Measurements from ENCODE around the gene TWF1. TPM values are rescaled to one million over a fixed set of nuclear protein-coding genes. Genes with fewer than 3 reads are reported as not detected.
A peak's percentile ranks its signal among the peaks of the same experiment; 100 is the strongest.

Gene TWF1
- total RNA-seq, 5 donors from 2014 or later (not counting 1 experiment from before 2014, with no cell fraction given) = 23.4 to 53.3 (median 29.4) TPM

- ChIA-PET POLR2A (no interaction called here), CTCF (interaction anchor here (0.5 to 1.5 kb wide), 3 partner anchors 12 to 86 kb away, joined by 3 to 6 read pairs (median 3); no protein-coding TSS in a partner anchor)
- H3K4me3 ChIP-seq (ENCODE audit: control insufficient read depth in 1 of 2, extremely low read depth in 1 of 2, low read length in 1 of 2) = no peak overlapping the region
- H3K4me1 ChIP-seq (ENCODE audit: control insufficient read depth in 1 of 2, extremely low read depth in 1 of 2, insufficient read depth in 2 of 2, low read length in 2 of 2) = no peaks in the 10 kb centered on the region
- no peak for DNase-seq
- H3K9me3 ChIP-seq = no peaks in the 10 kb centered on the region
- peaks cover 31% of the 10 kb centered on the region for H3K36me3 Mint-ChIP-seq
- H3K9me3 Mint-ChIP-seq = no peaks in the 10 kb centered on the region
- WGBS (ENCODE audit: insufficient coverage) = no CpG with 5 or more reads among the region's 2 CpGs
- H3K27me3 ChIP-seq (replicated peaks in 1 of 2; ENCODE audit: control insufficient read depth in 2 of 2, extremely low read depth in 1 of 2, insufficient read depth in 2 of 2, low read length in 1 of 2) = no peaks in the 10 kb centered on the region
- H3K36me3 ChIP-seq (ENCODE audit: control insufficient read depth in 2 of 2, extremely low read depth in 1 of 2, insufficient read depth in 1 of 2, low read length in 1 of 2) = peaks cover 0 to 47% of the 10 kb centered on the region in 2 donors
- no peak overlapping the region for H3K27ac Mint-ChIP-seq
- no peak overlapping the region for H3K27ac ChIP-seq (ENCODE audit: low read length)
- ATAC-seq (replicated peaks in 1 of 4) = no peak
- H3K27me3 Mint-ChIP-seq = no peaks in the 10 kb centered on the region
- H3K4me3 Mint-ChIP-seq = no peak overlapping the region
- peaks cover 0 to 3% (median 2%) of the 10 kb centered on the region in 3 donors for H3K4me1 Mint-ChIP-seq
These were observed 10.3 kb downstream of the TWF1 start for GRCh38 chr12:43795716-43796280.

- no peak overlapping the region for H3K4me3 ChIP-seq (ENCODE audit: control insufficient read depth in 1 of 2, extremely low read depth in 1 of 2, low read length in 1 of 2)
- peak overlapping the region in 1 of 2 donors; percentile 24 for H3K27ac Mint-ChIP-seq
- no peaks in the 10 kb centered on the region for H3K27me3 Mint-ChIP-seq
- no peaks in the 10 kb centered on the region for H3K4me1 ChIP-seq (ENCODE audit: control insufficient read depth in 1 of 2, extremely low read depth in 1 of 2, insufficient read depth in 2 of 2, low read length in 2 of 2)
- no peaks in the 10 kb centered on the region for H3K27me3 ChIP-seq (replicated peaks in 1 of 2; ENCODE audit: control insufficient read depth in 2 of 2, extremely low read depth in 1 of 2, insufficient read depth in 2 of 2, low read length in 1 of 2)
- DNase-seq = no peak
- H3K9me3 Mint-ChIP-seq = no peaks in the 10 kb centered on the region
- no peak for ATAC-seq (replicated peaks in 1 of 4)
- no peaks in the 10 kb centered on the region for H3K9me3 ChIP-seq
- peaks cover 24% of the 10 kb centered on the region for H3K36me3 Mint-ChIP-seq
- H3K4me3 Mint-ChIP-seq = no peak overlapping the region
- POLR2A ChIA-PET = interaction anchor here in 1 of 2 donors (0.6 kb wide), 1 partner anchor 12 kb away, joined by 5 read pairs; no protein-coding TSS in a partner anchor
- H3K4me1 Mint-ChIP-seq = no peaks in the 10 kb centered on the region
- no peak overlapping the region for H3K27ac ChIP-seq (ENCODE audit: low read length)
- H3K36me3 ChIP-seq (ENCODE audit: control insufficient read depth in 2 of 2, extremely low read depth in 1 of 2, insufficient read depth in 1 of 2, low read length in 1 of 2) = peaks cover 6 to 31% of the 10 kb centered on the region in 2 donors
- CTCF ChIA-PET = interaction anchor here (0.6 to 0.8 kb wide), 4 partner anchors 9 to 1685 kb away, joined by 3 to 5 read pairs (median 4); no protein-coding TSS in a partner anchor
These were observed 16.2 kb downstream of the TWF1 start for GRCh38 chr12:43789941-43790340.

GRCh38 chr12:43786899-43787693 lies 19.0 kb downstream of the TWF1 start:
- Mint-ChIP-seq H3K9me3 (no peaks in the 10 kb centered on the region), H3K4me1 (no peaks in the 10 kb centered on the region), H3K27me3 (no peaks in the 10 kb centered on the region), H3K4me3 (no peak overlapping the region), H3K36me3 (peaks cover 36% of the 10 kb centered on the region), H3K27ac (peak overlapping the region in 1 of 2 donors; percentile 16)
- Histone ChIP-seq H3K27ac (ENCODE audit: low read length) (no peak overlapping the region), H3K4me1 (ENCODE audit: control insufficient read depth in 1 of 2, extremely low read depth in 1 of 2, insufficient read depth in 2 of 2, low read length in 2 of 2) (no peaks in the 10 kb centered on the region), H3K36me3 (ENCODE audit: control insufficient read depth in 2 of 2, extremely low read depth in 1 of 2, insufficient read depth in 1 of 2, low read length in 1 of 2) (peaks cover 11 to 59% of the 10 kb centered on the region in 2 donors), H3K27me3 (replicated peaks in 1 of 2; ENCODE audit: control insufficient read depth in 2 of 2, extremely low read depth in 1 of 2, insufficient read depth in 2 of 2, low read length in 1 of 2) (no peaks in the 10 kb centered on the region), H3K9me3 (no peaks in the 10 kb centered on the region), H3K4me3 (ENCODE audit: control insufficient read depth in 1 of 2, extremely low read depth in 1 of 2, low read length in 1 of 2) (no peak overlapping the region)
- POLR2A ChIA-PET = interaction anchor here in 1 of 2 donors (0.5 kb wide), 1 partner anchor 18 kb away, joined by 3 read pairs; no protein-coding TSS in a partner anchor
- DNase-seq (no peak), ATAC-seq (replicated peaks in 1 of 4) (no peak)
- CTCF ChIA-PET = no interaction called here

GRCh38 chr12:43776498-43776897 lies 29.6 kb downstream of the TWF1 start:
- no peak overlapping the region for H3K27ac Mint-ChIP-seq
- ATAC-seq (replicated peaks in 1 of 4) (peak; percentile 31 to 73 (median 60)), DNase-seq (peak in 19 of 35 experiments; percentile 2 to 58 (median 15))
- H3K9me3 ChIP-seq = no peaks in the 10 kb centered on the region
- no peak overlapping the region for H3K27ac ChIP-seq (ENCODE audit: low read length)
- H3K27me3 ChIP-seq (replicated peaks in 1 of 2; ENCODE audit: control insufficient read depth in 2 of 2, extremely low read depth in 1 of 2, insufficient read depth in 2 of 2, low read length in 1 of 2) = no peaks in the 10 kb centered on the region
- no CpG with 5 or more reads among the region's 3 CpGs for WGBS (ENCODE audit: insufficient coverage)
- H3K4me3 ChIP-seq (ENCODE audit: control insufficient read depth in 1 of 2, extremely low read depth in 1 of 2, low read length in 1 of 2) = no peak overlapping the region
- H3K4me1 Mint-ChIP-seq = peaks cover 4 to 7% (median 7%) of the 10 kb centered on the region in 3 donors
- ChIA-PET CTCF (interaction anchor here (0.5 to 3.6 kb wide), 12 partner anchors 8 to 108 kb away, joined by 3 to 84 read pairs (median 5); no protein-coding TSS in a partner anchor), POLR2A (interaction anchor here in 1 of 2 donors (0.7 kb wide), 1 partner anchor 1342 kb away, joined by 3 read pairs; no protein-coding TSS in a partner anchor)
- no peaks in the 10 kb centered on the region for H3K27me3 Mint-ChIP-seq
- no peak overlapping the region for H3K4me3 Mint-ChIP-seq
- H3K9me3 Mint-ChIP-seq = no peaks in the 10 kb centered on the region
- no peaks in the 10 kb centered on the region for H3K4me1 ChIP-seq (ENCODE audit: control insufficient read depth in 1 of 2, extremely low read depth in 1 of 2, insufficient read depth in 2 of 2, low read length in 2 of 2)
- peaks cover 7 to 72% of the 10 kb centered on the region in 2 donors for H3K36me3 ChIP-seq (ENCODE audit: control insufficient read depth in 2 of 2, extremely low read depth in 1 of 2, insufficient read depth in 1 of 2, low read length in 1 of 2)
- peaks cover 29% of the 10 kb centered on the region for H3K36me3 Mint-ChIP-seq

- POLR2A ChIA-PET = interaction anchor here in 1 of 2 donors (0.7 kb wide), 1 partner anchor 95 kb away, joined by 5 read pairs; no protein-coding TSS in a partner anchor
- Mint-ChIP-seq H3K27me3 (no peaks in the 10 kb centered on the region), H3K9me3 (no peaks in the 10 kb centered on the region), H3K27ac (no peak overlapping the region), H3K4me3 (no peak overlapping the region), H3K36me3 (peaks cover 29% of the 10 kb centered on the region), H3K4me1 (peaks cover 44 to 54% (median 48%) of the 10 kb centered on the region in 3 donors)
- CTCF ChIA-PET = no interaction called here
- H3K4me1 ChIP-seq (ENCODE audit: control insufficient read depth in 1 of 2, extremely low read depth in 1 of 2, insufficient read depth in 2 of 2, low read length in 2 of 2) = peaks cover 2 to 9% of the 10 kb centered on the region in 2 experiments
- H3K27ac ChIP-seq (ENCODE audit: low read length) = no peak overlapping the region
- no peaks in the 10 kb centered on the region for H3K9me3 ChIP-seq
- no peak overlapping the region for H3K4me3 ChIP-seq (ENCODE audit: control insufficient read depth in 1 of 2, extremely low read depth in 1 of 2, low read length in 1 of 2)
- DNase-seq (no peak), ATAC-seq (replicated peaks in 1 of 4) (no peak)
- H3K27me3 ChIP-seq (replicated peaks in 1 of 2; ENCODE audit: control insufficient read depth in 2 of 2, extremely low read depth in 1 of 2, insufficient read depth in 2 of 2, low read length in 1 of 2) = no peaks in the 10 kb centered on the region
- H3K36me3 ChIP-seq (ENCODE audit: control insufficient read depth in 2 of 2, extremely low read depth in 1 of 2, insufficient read depth in 1 of 2, low read length in 1 of 2) = peaks cover 0 to 27% of the 10 kb centered on the region in 2 donors
These were observed 39.8 kb downstream of the TWF1 start for GRCh38 chr12:43766291-43766690.

GRCh38 chr12:43764528-43764927 lies 41.6 kb downstream of the TWF1 start:
- Mint-ChIP-seq H3K9me3 (no peaks in the 10 kb centered on the region), H3K4me3 (no peak overlapping the region), H3K27me3 (no peaks in the 10 kb centered on the region), H3K36me3 (peaks cover 14% of the 10 kb centered on the region), H3K4me1 (peaks cover 44 to 57% (median 54%) of the 10 kb centered on the region in 3 donors), H3K27ac (no peak overlapping the region)
- CTCF ChIA-PET = interaction anchor here in 1 of 2 donors (1.5 kb wide), 1 partner anchor 12 kb away, joined by 6 read pairs; no protein-coding TSS in a partner anchor
- DNase-seq (no peak), ATAC-seq (replicated peaks in 1 of 4) (no peak)
- H3K4me1 ChIP-seq (ENCODE audit: control insufficient read depth in 1 of 2, extremely low read depth in 1 of 2, insufficient read depth in 2 of 2, low read length in 2 of 2) = peaks cover 13 to 25% of the 10 kb centered on the region in 2 experiments
- peaks cover 0 to 11% of the 10 kb centered on the region in 2 donors for H3K36me3 ChIP-seq (ENCODE audit: control insufficient read depth in 2 of 2, extremely low read depth in 1 of 2, insufficient read depth in 1 of 2, low read length in 1 of 2)
- H3K4me3 ChIP-seq (ENCODE audit: control insufficient read depth in 1 of 2, extremely low read depth in 1 of 2, low read length in 1 of 2) = no peak overlapping the region
- no peaks in the 10 kb centered on the region for H3K27me3 ChIP-seq (replicated peaks in 1 of 2; ENCODE audit: control insufficient read depth in 2 of 2, extremely low read depth in 1 of 2, insufficient read depth in 2 of 2, low read length in 1 of 2)
- no peaks in the 10 kb centered on the region for H3K9me3 ChIP-seq
- no peak overlapping the region for H3K27ac ChIP-seq (ENCODE audit: low read length)
- POLR2A ChIA-PET = interaction anchor here in 1 of 2 donors (1.0 to 1.5 kb wide), 2 partner anchors 38 to 1665 kb away, joined by 3 read pairs; no protein-coding TSS in a partner anchor

Measured in T-cell (primary cell).